ENCODE measurements around the gene TAB2.

The TAB2 gene

GRCh38 chr6:149379977-149380376 is 62.5 kb downstream of the TAB2 start:
- DNase-seq (ENCODE audit: low spot score) = no peak
- no peak for TF ChIP-seq CTCF (IDR thresholded peaks at IDR 0.05; ENCODE audit: extremely low read depth, insufficient read depth, missing control alignments)

GRCh38 chr6:149380523-149380922 is 63.0 kb downstream of the TAB2 start:
- TF ChIP-seq CTCF (IDR thresholded peaks at IDR 0.05; ENCODE audit: extremely low read depth, insufficient read depth, missing control alignments) = no peak
- in situ Hi-C loops (cut with MboI; ENCODE audit: low pct_unique_long_range_greater_than_20kb, low sequenced_read_pairs, unreplicated experiment) = no loop called here
- DNase-seq (ENCODE audit: low spot score) = no peak

More at GRCh38 chr6:149379977-149380376, 62.5 kb downstream of the TAB2 start:
- in situ Hi-C loops (cut with MboI; ENCODE audit: low pct_unique_long_range_greater_than_20kb, low sequenced_read_pairs, unreplicated experiment) = no loop called here

- TF ChIP-seq CTCF (IDR thresholded peaks at IDR 0.05; ENCODE audit: extremely low read depth, insufficient read depth, missing control alignments) = no peak
- DNase-seq (ENCODE audit: low spot score) = no peak
- in situ Hi-C loops (cut with MboI; ENCODE audit: low pct_unique_long_range_greater_than_20kb, low sequenced_read_pairs, unreplicated experiment) = no loop called here
Measured at GRCh38 chr6:149383371-149383770, 65.9 kb downstream of the TAB2 start.

- no peak for DNase-seq (ENCODE audit: low spot score)
- in situ Hi-C loops (cut with MboI; ENCODE audit: low pct_unique_long_range_greater_than_20kb, low sequenced_read_pairs, unreplicated experiment) = no loop called here
- TF ChIP-seq CTCF (IDR thresholded peaks at IDR 0.05; ENCODE audit: extremely low read depth, insufficient read depth, missing control alignments) = no peak
Measured at GRCh38 chr6:149384464-149384863, 67.0 kb downstream of the TAB2 start.

- in situ Hi-C loops (cut with MboI; ENCODE audit: low pct_unique_long_range_greater_than_20kb, low sequenced_read_pairs, unreplicated experiment) = no loop called here
- TF ChIP-seq CTCF (IDR thresholded peaks at IDR 0.05; ENCODE audit: extremely low read depth, insufficient read depth, missing control alignments) = no peak
- DNase-seq (ENCODE audit: low spot score) = no peak
Measured at GRCh38 chr6:149385998-149386646, 68.6 kb downstream of the TAB2 start.

GRCh38 chr6:149387779-149388512 is 70.4 kb downstream of the TAB2 start:
- in situ Hi-C loops (cut with MboI; ENCODE audit: low pct_unique_long_range_greater_than_20kb, low sequenced_read_pairs, unreplicated experiment) = no loop called here
- no peak for TF ChIP-seq CTCF (IDR thresholded peaks at IDR 0.05; ENCODE audit: extremely low read depth, insufficient read depth, missing control alignments)
- DNase-seq (ENCODE audit: low spot score) = no peak
